OCI-LY7 (cell line): ENCODE measurements around the gene PITX3. TPM values are rescaled to one million over a fixed set of nuclear protein-coding genes. Genes with fewer than 3 reads are reported as not detected.

Experiments
- BruUV-seq: library from RNA; stranded (reverse); fragments of 400-500 nt; replicated peaks from 2 replicates; lab custom pipeline; 2021; lab: Mats Ljungman, UMichigan
- CTCF ChIA-PET: fragments of 300-600 bp; sonication (Branson Sonifier 250); formaldehyde crosslinking; loops from one replicate; lab custom pipeline; 2022; ENCODE audit warnings: antibody characterized with exemption; ENCODE audit not compliant: unreplicated experiment; lab: Charles Lee
- POLR2A ChIA-PET: fragments of 300-600 bp; sonication (Branson Sonifier 250); formaldehyde crosslinking; loops from one replicate; lab custom pipeline; 2022; ENCODE audit warnings: antibody characterized with exemption; lab: Charles Lee
- DNase-seq: peaks from one replicate; pipeline ENCODE4 v3.0.0-alpha.2; 2015; ENCODE audit warnings: low spot score
- H2AFZ ChIP-seq: fragments of 200-600 bp; sonication (generic), shearing (Covaris generic); 2 replicates; pipeline ENCODE4 v1.6.1; 2014; ENCODE audit warnings: mild to moderate bottlenecking, antibody characterized with exemption, low read length, moderate library complexity
- H3K27ac ChIP-seq: fragments of 200-600 bp; sonication (generic); 2 replicates; pipeline ENCODE4 v1.5.1; 2014; ENCODE audit warnings: mixed run types, low read depth, mild to moderate bottlenecking, moderate library complexity, low read length, inconsistent platforms; ENCODE audit not compliant: poor library complexity, severe bottlenecking
- H3K36me3 ChIP-seq: fragments of 200-600 bp; sonication (generic); 2 replicates; pipeline ENCODE4 v1.6.1; 2014; ENCODE audit warnings: mild to moderate bottlenecking, antibody characterized with exemption, low read length, moderate library complexity, mixed read lengths; ENCODE audit not compliant: insufficient read depth
- H3K4me1 ChIP-seq: fragments of 200-600 bp; sonication (generic); 2 replicates; pipeline ENCODE4 v1.5.1; 2014; ENCODE audit warnings: mild to moderate bottlenecking, low read length; ENCODE audit not compliant: insufficient read depth, poor library complexity, severe bottlenecking
- H3K4me2 ChIP-seq: fragments of 200-600 bp; sonication (generic); 2 replicates; pipeline ENCODE4 v1.6.1; 2014; ENCODE audit warnings: mild to moderate bottlenecking, low read length
- H3K4me3 ChIP-seq: fragments of 200-600 bp; sonication (generic); 2 replicates; pipeline ENCODE4 v1.5.1; 2014; ENCODE audit warnings: mild to moderate bottlenecking, low read depth, low read length; ENCODE audit not compliant: poor library complexity, severe bottlenecking
- H3K79me2 ChIP-seq: fragments of 200-600 bp; sonication (generic); 2 replicates; pipeline ENCODE4 v1.6.1; 2016; ENCODE audit warnings: low read depth, mild to moderate bottlenecking, low read length, moderate library complexity, mixed read lengths; ENCODE audit not compliant: insufficient read depth
- H3K9me2 ChIP-seq: fragments of 200-600 bp; sonication (generic); 2 replicates; pipeline ENCODE4 v1.6.1; 2016; ENCODE audit warnings: mild to moderate bottlenecking, low read length, mixed read lengths; ENCODE audit not compliant: insufficient read depth
- H3K9me3 ChIP-seq: fragments of 200-600 bp; sonication (generic); 2 replicates; pipeline ENCODE4 v1.6.1; 2014; ENCODE audit warnings: mild to moderate bottlenecking, mixed run types, low read length, mixed read lengths
- H4K20me1 ChIP-seq: fragments of 200-600 bp; sonication (generic); 2 replicates; pipeline ENCODE4 v1.6.1; 2014; ENCODE audit warnings: mild to moderate bottlenecking, antibody characterized with exemption, low read length, moderate library complexity, mixed read lengths; ENCODE audit not compliant: insufficient read depth
- EZH2phosphoT487 ChIP-seq: fragments of 200-600 bp; sonication (generic); IDR thresholded peaks from 2 replicates; pipeline ENCODE4 v1.6.1; 2018; ENCODE audit warnings: low read depth, borderline replicate concordance, mild to moderate bottlenecking, mixed run types, antibody characterized with exemption, low read length, moderate library complexity, mixed read lengths
- intact Hi-C: fragments of 100-400 bp; cut with micrococcal nuclease; formaldehyde crosslinking; loops from one replicate; pipeline ENCODE4 v1.10.0; 2022; ENCODE audit not compliant: unreplicated experiment
- total RNA-seq, 2 experiments: library from RNA; depleted of rRNA in 1 of 2; stranded (reverse); fragments of >200 nt in 1 of 2; shearing (Covaris generic) in 1 of 2; gene quantifications; 2 replicates each; pipeline ENCODE4 v1.2.3, GENCODE V29; 2014 to 2022
- TF ChIP-seq, protein P1 (sequence below): fragments of 200-600 bp; sonication (generic); conservative IDR thresholded peaks from 2 replicates; pipeline ENCODE4 v1.5.1; 2014; ENCODE audit warnings: mild to moderate bottlenecking, antibody characterized with exemption, low read length, moderate library complexity, mixed read lengths

The PITX3 gene
- total RNA-seq, 2 experiments from 2014 or later = not detected

DNA sequence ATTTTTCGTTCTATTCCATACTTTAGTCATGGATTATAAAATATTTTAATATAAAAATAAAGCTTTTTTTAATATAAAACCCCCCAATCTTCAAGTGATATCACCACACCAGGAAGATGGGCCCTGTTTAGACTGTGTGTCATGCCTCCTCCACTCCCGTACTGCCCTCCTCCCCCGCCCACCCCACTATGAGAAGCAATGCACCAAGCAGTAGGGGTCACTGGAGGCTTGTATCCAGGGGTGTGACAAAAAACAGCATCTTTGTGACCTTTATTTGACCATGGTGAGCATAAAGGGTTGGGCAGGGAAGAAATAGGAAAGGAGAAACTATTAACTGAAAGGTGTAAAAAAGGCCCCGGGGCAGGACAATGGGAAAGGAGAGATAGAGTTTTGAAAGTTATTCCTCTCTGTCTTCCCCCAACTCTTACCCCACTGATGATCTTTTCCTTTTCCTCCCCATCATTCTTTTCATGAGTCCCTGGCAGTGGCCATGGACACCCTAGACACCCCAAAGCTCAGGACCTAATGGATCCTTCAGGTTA lies 3.5 kb downstream of the PITX3 start:
- Histone ChIP-seq H3K36me3 (no peaks in the 10 kb centered on the region), H3K4me2 (no peak overlapping the region), H3K79me2 (no peaks in the 10 kb centered on the region), H3K4me3 (no peak overlapping the region), H4K20me1 (no peaks in the 10 kb centered on the region), H2AFZ (no peak overlapping the region), H3K9me3 (no peaks in the 10 kb centered on the region), H3K27ac (no peak overlapping the region), H3K4me1 (no peaks in the 10 kb centered on the region), H3K9me2 (no peaks in the 10 kb centered on the region)
- no TSS peak for BruUV-seq
- CTCF ChIA-PET = no interaction called here
- intact Hi-C loops = no loop called here
- DNase-seq = no peak
- POLR2A ChIA-PET = interaction anchor here (1.0 kb wide), 1 partner anchor 10 kb away, joined by 3 read pairs; no protein-coding TSS in a partner anchor
- TF ChIP-seq, protein P1, sequence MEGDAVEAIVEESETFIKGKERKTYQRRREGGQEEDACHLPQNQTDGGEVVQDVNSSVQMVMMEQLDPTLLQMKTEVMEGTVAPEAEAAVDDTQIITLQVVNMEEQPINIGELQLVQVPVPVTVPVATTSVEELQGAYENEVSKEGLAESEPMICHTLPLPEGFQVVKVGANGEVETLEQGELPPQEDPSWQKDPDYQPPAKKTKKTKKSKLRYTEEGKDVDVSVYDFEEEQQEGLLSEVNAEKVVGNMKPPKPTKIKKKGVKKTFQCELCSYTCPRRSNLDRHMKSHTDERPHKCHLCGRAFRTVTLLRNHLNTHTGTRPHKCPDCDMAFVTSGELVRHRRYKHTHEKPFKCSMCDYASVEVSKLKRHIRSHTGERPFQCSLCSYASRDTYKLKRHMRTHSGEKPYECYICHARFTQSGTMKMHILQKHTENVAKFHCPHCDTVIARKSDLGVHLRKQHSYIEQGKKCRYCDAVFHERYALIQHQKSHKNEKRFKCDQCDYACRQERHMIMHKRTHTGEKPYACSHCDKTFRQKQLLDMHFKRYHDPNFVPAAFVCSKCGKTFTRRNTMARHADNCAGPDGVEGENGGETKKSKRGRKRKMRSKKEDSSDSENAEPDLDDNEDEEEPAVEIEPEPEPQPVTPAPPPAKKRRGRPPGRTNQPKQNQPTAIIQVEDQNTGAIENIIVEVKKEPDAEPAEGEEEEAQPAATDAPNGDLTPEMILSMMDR = no peak
- no peak for TF ChIP-seq EZH2phosphoT487

DNA sequence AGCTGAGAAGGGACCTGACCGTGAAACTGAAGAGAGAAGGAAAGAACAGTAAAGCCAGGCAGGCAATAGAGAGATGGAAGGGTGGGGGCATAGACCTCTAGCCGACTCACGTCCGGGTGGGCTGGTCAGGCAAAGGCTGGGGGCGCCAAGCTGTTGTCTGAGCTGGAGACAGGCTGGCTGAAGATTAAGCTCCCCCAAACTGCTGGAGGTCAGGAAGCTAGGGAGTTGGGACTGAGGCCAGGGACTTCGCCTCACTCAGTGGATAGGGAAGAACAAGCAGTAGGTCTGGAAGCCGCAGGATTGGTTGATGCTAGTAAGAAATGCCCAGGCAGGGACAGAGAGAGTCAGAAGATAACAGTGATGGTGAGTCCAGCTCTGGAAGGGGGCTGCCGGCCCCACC lies 5.3 kb downstream of the PITX3 start:
- TF ChIP-seq EZH2phosphoT487 = no peak
- TF ChIP-seq, protein P1 = no peak
- intact Hi-C loops = no loop called here
- Histone ChIP-seq H3K27ac (no peak overlapping the region), H3K9me2 (no peaks in the 10 kb centered on the region), H3K4me3 (no peak overlapping the region), H3K36me3 (no peaks in the 10 kb centered on the region), H3K4me1 (no peaks in the 10 kb centered on the region), H3K79me2 (no peaks in the 10 kb centered on the region), H3K4me2 (no peak overlapping the region), H2AFZ (no peak overlapping the region), H3K9me3 (no peaks in the 10 kb centered on the region), H4K20me1 (no peaks in the 10 kb centered on the region)
- DNase-seq = no peak
- CTCF ChIA-PET = interaction anchor here (1.4 kb wide), 1 partner anchor 143 kb away, joined by 4 read pairs; no protein-coding TSS in a partner anchor
- POLR2A ChIA-PET = interaction anchor here (1.0 kb wide), 1 partner anchor 30 kb away, joined by 3 read pairs; no protein-coding TSS in a partner anchor
- BruUV-seq = no TSS peak

DNA sequence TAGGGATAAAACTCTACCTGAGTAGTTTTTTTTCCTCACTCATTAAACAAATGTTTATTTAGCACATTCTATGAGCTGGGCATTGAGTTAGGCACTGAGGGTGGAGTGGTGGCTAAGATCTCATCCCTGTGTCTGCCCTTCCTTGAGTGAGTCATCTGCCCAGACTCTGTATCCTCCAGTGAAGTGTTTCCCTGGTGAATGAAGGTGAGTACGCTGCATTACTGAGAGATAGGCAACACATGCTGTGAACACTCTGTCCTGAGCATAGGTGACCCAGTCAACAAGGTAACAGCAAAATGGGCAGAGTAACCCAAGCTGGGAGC lies 5.8 kb downstream of the PITX3 start:
- H3K4me3 ChIP-seq = no peak overlapping the region
- POLR2A ChIA-PET = interaction anchor here (0.6 to 1.0 kb wide), 2 partner anchors 31 to 207 kb away, joined by 3 read pairs; no protein-coding TSS in a partner anchor
- H3K9me3 ChIP-seq = no peaks in the 10 kb centered on the region
- no peaks in the 10 kb centered on the region for H3K9me2 ChIP-seq
- no peaks in the 10 kb centered on the region for H3K79me2 ChIP-seq
- H2AFZ ChIP-seq = no peak overlapping the region
- no peak overlapping the region for H3K4me2 ChIP-seq
- no peaks in the 10 kb centered on the region for H4K20me1 ChIP-seq
- CTCF ChIA-PET = interaction anchor here (0.9 to 1.4 kb wide), 2 partner anchors 9 to 144 kb away, joined by 3 to 4 read pairs; no protein-coding TSS in a partner anchor
- intact Hi-C loops = no loop called here
- H3K27ac ChIP-seq = no peak overlapping the region
- H3K4me1 ChIP-seq = no peaks in the 10 kb centered on the region
- no peak for DNase-seq
- no TSS peak for BruUV-seq
- no peaks in the 10 kb centered on the region for H3K36me3 ChIP-seq
- TF ChIP-seq, protein P1 = no peak
- no peak for TF ChIP-seq EZH2phosphoT487
